ENCODE results near the gene ADAMTSL5.

The ADAMTSL5 gene

GRCh38 chr19:1472231-1473084 lies 40.4 kb downstream of the ADAMTSL5 start:
- TF ChIP-seq ZNF8 (CRISPR knock-in tag; IDR thresholded peaks at IDR 0.05): no peak
- TF ChIP-seq ZFP30 (CRISPR knock-in tag; IDR thresholded peaks at IDR 0.05): no peak
- no peak for TF ChIP-seq GLIS3 (CRISPR knock-in tag; IDR thresholded peaks at IDR 0.05)
- TF ChIP-seq ZNF565 (CRISPR knock-in tag; conservative IDR thresholded peaks at IDR 0.05; ENCODE audit: low read depth): no peak
- no peak for TF ChIP-seq ZNF70 (CRISPR knock-in tag; IDR thresholded peaks at IDR 0.05)
- TF ChIP-seq, protein P1, sequence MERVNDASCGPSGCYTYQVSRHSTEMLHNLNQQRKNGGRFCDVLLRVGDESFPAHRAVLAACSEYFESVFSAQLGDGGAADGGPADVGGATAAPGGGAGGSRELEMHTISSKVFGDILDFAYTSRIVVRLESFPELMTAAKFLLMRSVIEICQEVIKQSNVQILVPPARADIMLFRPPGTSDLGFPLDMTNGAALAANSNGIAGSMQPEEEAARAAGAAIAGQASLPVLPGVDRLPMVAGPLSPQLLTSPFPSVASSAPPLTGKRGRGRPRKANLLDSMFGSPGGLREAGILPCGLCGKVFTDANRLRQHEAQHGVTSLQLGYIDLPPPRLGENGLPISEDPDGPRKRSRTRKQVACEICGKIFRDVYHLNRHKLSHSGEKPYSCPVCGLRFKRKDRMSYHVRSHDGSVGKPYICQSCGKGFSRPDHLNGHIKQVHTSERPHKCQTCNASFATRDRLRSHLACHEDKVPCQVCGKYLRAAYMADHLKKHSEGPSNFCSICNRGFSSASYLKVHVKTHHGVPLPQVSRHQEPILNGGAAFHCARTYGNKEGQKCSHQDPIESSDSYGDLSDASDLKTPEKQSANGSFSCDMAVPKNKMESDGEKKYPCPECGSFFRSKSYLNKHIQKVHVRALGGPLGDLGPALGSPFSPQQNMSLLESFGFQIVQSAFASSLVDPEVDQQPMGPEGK (CRISPR knock-in tag; IDR thresholded peaks at IDR 0.05; ENCODE audit: borderline replicate concordance): no peak
- TF ChIP-seq POU6F1 (CRISPR knock-in tag; IDR thresholded peaks at IDR 0.05; ENCODE audit: borderline replicate concordance, low read depth): no peak
- TF ChIP-seq OSR1 (CRISPR knock-in tag; IDR thresholded peaks at IDR 0.05): no peak
- TF ChIP-seq RARB (CRISPR knock-in tag; IDR thresholded peaks at IDR 0.05): no peak
- no peak for TF ChIP-seq CREB5 (CRISPR knock-in tag; IDR thresholded peaks at IDR 0.05; ENCODE audit: low read depth)
- TF ChIP-seq PPARA (CRISPR knock-in tag; IDR thresholded peaks at IDR 0.05; ENCODE audit: borderline replicate concordance): no peak
- no peak for TF ChIP-seq SNAI2 (CRISPR knock-in tag; IDR thresholded peaks at IDR 0.05)
- no peak for TF ChIP-seq TCF4 (CRISPR knock-in tag; IDR thresholded peaks at IDR 0.05; ENCODE audit: borderline replicate concordance)
- TF ChIP-seq ARNTL (CRISPR knock-in tag; IDR thresholded peaks at IDR 0.05; ENCODE audit: borderline replicate concordance, low read depth): no peak

GRCh38 chr19:1471515-1472160 lies 41.2 kb downstream of the ADAMTSL5 start:
- TF ChIP-seq ZFP3 (CRISPR knock-in tag; IDR thresholded peaks at IDR 0.05) (no peak), BACH2 (CRISPR knock-in tag; IDR thresholded peaks at IDR 0.05; ENCODE audit: borderline replicate concordance) (no peak), RARB (CRISPR knock-in tag; IDR thresholded peaks at IDR 0.05) (no peak)
- TF ChIP-seq, protein P1 (CRISPR knock-in tag; IDR thresholded peaks at IDR 0.05; ENCODE audit: borderline replicate concordance): no peak
- ATAC-seq: no peak

More at GRCh38 chr19:1472231-1473084, 40.4 kb downstream of the ADAMTSL5 start:
- no peak; the same call in 1 of the 3 replicates for ATAC-seq

DNA sequence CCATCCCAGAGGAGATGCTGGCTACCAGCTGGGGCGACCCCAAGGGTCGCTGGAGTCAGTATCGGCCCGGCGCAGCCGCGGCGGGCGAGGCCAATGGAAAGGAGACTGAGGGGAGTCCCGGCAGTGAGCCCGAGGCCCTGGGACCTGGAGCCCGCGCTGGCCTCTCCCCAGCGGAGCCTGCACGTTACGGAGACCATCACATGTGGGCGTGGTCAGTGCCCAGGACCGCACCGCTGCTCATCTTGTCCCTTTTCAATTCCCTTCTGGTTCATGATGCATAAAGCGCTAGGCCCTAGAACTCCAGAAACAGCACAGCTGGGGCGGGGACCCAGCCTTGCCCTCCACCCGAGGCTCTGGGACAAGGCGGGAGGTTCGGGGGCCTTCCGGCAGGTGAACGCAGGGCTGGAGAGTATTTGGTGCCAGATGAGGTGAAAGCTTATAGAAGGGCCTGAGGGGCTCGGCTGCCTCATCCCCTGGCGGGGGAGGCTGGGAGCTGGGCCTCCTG lies 41.8 kb downstream of the ADAMTSL5 start:
- ATAC-seq: no peak
- no peak for TF ChIP-seq ESRRG (CRISPR knock-in tag; IDR thresholded peaks at IDR 0.05)
- no peak for TF ChIP-seq ZNF8 (CRISPR knock-in tag; IDR thresholded peaks at IDR 0.05)

DNA sequence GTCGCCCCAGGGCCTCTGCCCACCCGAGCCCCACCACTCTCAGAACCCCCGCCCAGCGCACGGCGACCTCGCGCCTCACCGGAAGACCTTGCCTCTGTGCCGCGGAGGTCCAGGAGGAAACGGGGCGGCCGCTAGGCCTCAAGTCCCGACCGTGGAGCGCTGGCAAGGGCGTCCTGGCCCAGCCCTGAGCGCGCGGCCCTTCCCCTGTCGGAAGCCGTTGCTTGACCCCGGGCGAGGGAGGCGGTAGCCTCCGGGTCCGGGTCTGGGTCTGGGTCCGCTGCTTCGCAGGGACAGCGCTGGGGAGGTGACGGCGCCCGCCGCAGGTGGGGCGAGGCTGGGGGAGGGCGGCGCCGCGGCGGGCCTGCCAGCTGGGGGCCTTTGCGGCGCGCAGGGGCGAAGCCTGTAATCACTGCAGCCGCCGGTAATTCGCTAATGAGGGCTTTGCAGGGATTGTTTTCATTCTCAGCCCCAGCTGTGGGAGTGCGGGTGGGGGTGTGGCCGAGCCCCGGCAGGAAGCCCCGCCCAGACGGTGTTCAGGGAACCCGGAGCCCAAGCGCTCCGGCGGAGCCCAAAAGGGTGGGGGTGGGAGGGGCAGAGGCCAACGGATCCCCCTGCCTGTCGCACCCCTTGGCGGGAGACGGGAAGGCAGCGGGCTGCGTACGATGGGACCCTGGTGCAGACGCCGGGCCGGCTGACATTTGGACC lies 42.4 kb downstream of the ADAMTSL5 start:
- ATAC-seq: no peak
- TF ChIP-seq PPARA (CRISPR knock-in tag; IDR thresholded peaks at IDR 0.05; ENCODE audit: borderline replicate concordance): no peak
- TF ChIP-seq GLIS3 (CRISPR knock-in tag; IDR thresholded peaks at IDR 0.05): no peak
- TF ChIP-seq CSDC2 (CRISPR knock-in tag; IDR thresholded peaks at IDR 0.05): no peak
- no peak for TF ChIP-seq ARNTL (CRISPR knock-in tag; IDR thresholded peaks at IDR 0.05; ENCODE audit: borderline replicate concordance, low read depth)
- no peak for TF ChIP-seq ZNF8 (CRISPR knock-in tag; IDR thresholded peaks at IDR 0.05)
- TF ChIP-seq CREB5 (CRISPR knock-in tag; IDR thresholded peaks at IDR 0.05; ENCODE audit: low read depth): no peak
- no peak for TF ChIP-seq ZFP3 (CRISPR knock-in tag; IDR thresholded peaks at IDR 0.05)
- TF ChIP-seq OSR1 (CRISPR knock-in tag; IDR thresholded peaks at IDR 0.05): no peak
- no peak for TF ChIP-seq BACH2 (CRISPR knock-in tag; IDR thresholded peaks at IDR 0.05; ENCODE audit: borderline replicate concordance)
- no peak for TF ChIP-seq ZC3H10 (CRISPR knock-in tag; IDR thresholded peaks at IDR 0.05)
- TF ChIP-seq SNAI2 (CRISPR knock-in tag; IDR thresholded peaks at IDR 0.05): no peak
- TF ChIP-seq POU6F1 (CRISPR knock-in tag; IDR thresholded peaks at IDR 0.05; ENCODE audit: borderline replicate concordance, low read depth): no peak
- TF ChIP-seq, protein P1 (CRISPR knock-in tag; IDR thresholded peaks at IDR 0.05; ENCODE audit: borderline replicate concordance): no peak
- no peak for TF ChIP-seq ISL1 (CRISPR knock-in tag; IDR thresholded peaks at IDR 0.05)
